Measurements from ENCODE around the gene DAND5. TPM values are rescaled to one million over a fixed set of nuclear protein-coding genes. Genes with fewer than 3 reads are reported as not detected.
"Not testable (repeated sequence)": the region's sequence is repeated elsewhere in the genome, so short reads cannot be mapped to it uniquely, and the experiment has no call there.

Gene DAND5
- total RNA-seq, 1 donor from 2014 or later = 0.10 TPM

- intact Hi-C loops (cut with micrococcal nuclease) = loop anchor here (10.0 kb wide), 1 partner anchor 901 kb away; no protein-coding TSS in a partner anchor
Measured at GRCh38 chr19:12944104-12944674, 25.2 kb upstream of the DAND5 start.

- intact Hi-C loops (cut with micrococcal nuclease) = loop anchor here (1.0 to 10.0 kb wide), 7 partner anchors 7 to 899 kb away; partner anchors contain the start of genes CALR, FARSA, GADD45GIP1 and SYCE2
Measured at GRCh38 chr19:12945479-12946091, 23.8 kb upstream of the DAND5 start, which contains the start of gene RAD23A. TSS of gene RAD23A (plus strand) at chr19:12945862. CDS start at chr19:12945949, 87 bp downstream.

- intact Hi-C loops (cut with micrococcal nuclease) = loop anchor here (1.0 to 10.0 kb wide), 3 partner anchors 8 to 899 kb away; partner anchors contain the start of genes CALR and GADD45GIP1
Measured at GRCh38 chr19:12946092-12946721, 23.2 kb upstream of the DAND5 start.

GRCh38 chr19:12946731-12947496, 22.5 kb upstream of the DAND5 start:
- intact Hi-C loops (cut with micrococcal nuclease) = loop anchor here (1.0 to 10.0 kb wide), 3 partner anchors 9 to 898 kb away; partner anchors contain the start of genes CALR and GADD45GIP1

GRCh38 chr19:12947702-12948611, 21.4 kb upstream of the DAND5 start:
- intact Hi-C loops (cut with micrococcal nuclease) = loop anchor here (10.0 kb wide), 1 partner anchor 897 kb away; no protein-coding TSS in a partner anchor

- intact Hi-C loops (cut with micrococcal nuclease) = loop anchor here (10.0 kb wide), 1 partner anchor 896 kb away; no protein-coding TSS in a partner anchor
Measured at GRCh38 chr19:12948612-12949362, 20.6 kb upstream of the DAND5 start.

- intact Hi-C loops (cut with micrococcal nuclease) = loop anchor here (10.0 kb wide), 1 partner anchor 895 kb away; no protein-coding TSS in a partner anchor
Measured at GRCh38 chr19:12949363-12950283, 19.8 kb upstream of the DAND5 start.

- intact Hi-C loops (cut with micrococcal nuclease) = not testable (repeated sequence)
Measured at GRCh38 chr19:12952050-12952449, 17.3 kb upstream of the DAND5 start.

- intact Hi-C loops (cut with micrococcal nuclease) = no loop called here
Measured at GRCh38 chr19:12952488-12953137, 16.8 kb upstream of the DAND5 start.

GRCh38 chr19:12953138-12953798, 16.1 kb upstream of the DAND5 start:
- intact Hi-C loops (cut with micrococcal nuclease) = no loop called here

- intact Hi-C loops (cut with micrococcal nuclease) = no loop called here
Measured at GRCh38 chr19:12953799-12954611, 15.4 kb upstream of the DAND5 start.

- intact Hi-C loops (cut with micrococcal nuclease) = no loop called here
Measured at GRCh38 chr19:12954612-12954962, 14.8 kb upstream of the DAND5 start.

GRCh38 chr19:12955575-12955974, 13.8 kb upstream of the DAND5 start:
- intact Hi-C loops (cut with micrococcal nuclease) = not testable (repeated sequence)

- intact Hi-C loops (cut with micrococcal nuclease) = loop anchor here (2.0 kb wide), 2 partner anchors 17 to 65 kb away; partner anchors contain the start of genes CALR and GCDH
Measured at GRCh38 chr19:12955996-12956395, 13.4 kb upstream of the DAND5 start.

- intact Hi-C loops (cut with micrococcal nuclease) = loop anchor here (1.0 to 2.0 kb wide), 5 partner anchors 9 to 66 kb away; partner anchors contain the start of genes CALR, FARSA and GCDH
Measured at GRCh38 chr19:12956446-12957388, 12.7 kb upstream of the DAND5 start, which contains the start of gene GADD45GIP1. TSS of gene GADD45GIP1 (minus strand) at chr19:12957223. CDS start at chr19:12957212, 11 bp downstream.
